A549 (cell line): Measurements from ENCODE around the gene KIF4B. TPM values are rescaled to one million over a fixed set of nuclear protein-coding genes. Genes with fewer than 3 reads are reported as not detected.

Experiments
- ATAC-seq, 2 experiments: fragments of 200-7000 bp in 1 of 2; fragments of >200 bp in 1 of 2; cut with Nextera tagmentation in 1 of 2; cut with Tn5 transposase in 1 of 2; 3 replicates each; pipeline versions ENCODE4 v1.8.0 to v1.9.1; 2018 to 2020; ENCODE audit warnings: mild to moderate bottlenecking in 1 of 2, moderate library complexity in 1 of 2
- CTCF ChIA-PET: fragments of 300-600 bp; sonication (Branson Sonifier 250); formaldehyde crosslinking; extraction: SDS; loops from one replicate; lab custom pipeline; 2021; ENCODE audit warnings: antibody characterized with exemption, inconsistent platforms; lab: Yijun Ruan, JAX
- POLR2A ChIA-PET: fragments of 350-600 bp; formaldehyde crosslinking; extraction: SDS; loops from one replicate; lab custom pipeline; 2021; ENCODE audit warnings: antibody characterized with exemption, inconsistent platforms; lab: Yijun Ruan, JAX
- DNase-seq, 2 experiments: peaks; one replicate each; pipeline versions ENCODE4 v3.0.0 to v3.0.0-alpha.2; 2011 to 2016; ENCODE audit warnings: low read depth in 1 of 2, low spot score in 1 of 2
- FAIRE-seq: peaks from 2 replicates; lab custom pipeline; 2011; peaks lifted over from hg19 to GRCh38; lab: Jason Lieb, UNC
- H3K27ac ChIP-seq, 2 experiments: fragments of >200 bp; sonication (Bioruptor Twin); formaldehyde crosslinking; 3 replicates each; pipeline ENCODE4 v1.5.1; 2016 to 2017
- H3K4me1 ChIP-seq: fragments of >200 bp; sonication (Bioruptor Twin); formaldehyde crosslinking; 3 replicates; pipeline ENCODE4 v1.6.1; 2016
- H3K4me2 ChIP-seq: fragments of >200 bp; sonication (Bioruptor Twin); formaldehyde crosslinking; 3 replicates; pipeline ENCODE4 v1.6.1; 2016
- H3K4me3 ChIP-seq: fragments of >200 bp; sonication (Bioruptor Twin); formaldehyde crosslinking; 3 replicates; pipeline ENCODE4 v1.5.1; 2016
- H3K9me3 ChIP-seq: fragments of >200 bp; sonication (Bioruptor Twin); formaldehyde crosslinking; 3 replicates; pipeline ENCODE4 v1.6.1; 2016
- BHLHE40 ChIP-seq: IDR thresholded peaks from 2 replicates; pipeline ENCODE4 v1.6.1; 2012; ENCODE audit warnings: low read depth, low read length, inconsistent platforms
- CBX2 ChIP-seq: fragments of 200-600 bp; sonication (generic); IDR thresholded peaks from 2 replicates; pipeline ENCODE4 v1.6.1; 2016; ENCODE audit warnings: low read depth, mild to moderate bottlenecking, borderline replicate concordance
- CEBPB ChIP-seq, 2 experiments: fragments of >200 bp in 1 of 2; sonication (Bioruptor Twin) in 1 of 2; formaldehyde crosslinking in 1 of 2; IDR thresholded peaks; 2 replicates each; pipeline ENCODE4 v1.6.1; 2012 to 2016
- EP300 ChIP-seq, 2 experiments: fragments of >200 bp; sonication (Bioruptor Twin); formaldehyde crosslinking; IDR thresholded peaks; 2 replicates in 1 of 2; 3 replicates in 1 of 2; pipeline ENCODE4 v1.6.1; 2016 to 2017
- ESRRA ChIP-seq: fragments of 150-350 bp; IDR thresholded peaks from 2 replicates; pipeline ENCODE4 v1.6.1; 2014; ENCODE audit warnings: mild to moderate bottlenecking, low read length, borderline replicate concordance
- FOSB ChIP-seq: fragments of 250-450 bp; sonication (Bioruptor Pico); IDR thresholded peaks from 2 replicates; pipeline ENCODE4 v1.5.0; 2020; ENCODE audit warnings: mild to moderate bottlenecking, moderate library complexity
- GATA3 ChIP-seq: IDR thresholded peaks from 2 replicates; pipeline ENCODE4 v1.6.1; 2012; ENCODE audit warnings: borderline replicate concordance
- HDAC2 ChIP-seq: fragments of 200-600 bp; sonication (generic); IDR thresholded peaks from 2 replicates; pipeline ENCODE4 v1.6.1; 2016
- HES2 ChIP-seq: fragments of >200 bp; sonication (Bioruptor Twin); formaldehyde crosslinking; IDR thresholded peaks from 2 replicates; pipeline ENCODE4 v1.6.1; 2016
- HOXB5 ChIP-seq: fragments of 250-450 bp; sonication (Bioruptor Pico); IDR thresholded peaks from 2 replicates; pipeline ENCODE4 v1.5.0; 2020; ENCODE audit warnings: mild to moderate bottlenecking, moderate library complexity
- JUN ChIP-seq, 2 experiments: fragments of >200 bp; sonication (Bioruptor Twin); formaldehyde crosslinking; IDR thresholded peaks; 2 replicates in 1 of 2; 3 replicates in 1 of 2; pipeline ENCODE4 v1.6.1; 2016 to 2017
- KDM5A ChIP-seq: fragments of 200-600 bp; sonication (generic); IDR thresholded peaks from 2 replicates; pipeline ENCODE4 v1.6.1; 2016; ENCODE audit warnings: antibody characterized with exemption, mild to moderate bottlenecking
- MAFK ChIP-seq: fragments of 450-650 bp; IDR thresholded peaks from 2 replicates; pipeline ENCODE4 v1.6.1; 2014; ENCODE audit not compliant: partially characterized antibody
- MYC ChIP-seq: IDR thresholded peaks from 2 replicates; pipeline ENCODE4 v1.6.1; 2012; ENCODE audit warnings: mild to moderate bottlenecking, inconsistent platforms, low read length, improper control_type of control experiment, borderline replicate concordance
- PHF8 ChIP-seq: fragments of 200-600 bp; sonication (generic); IDR thresholded peaks from 2 replicates; pipeline ENCODE4 v1.6.1; 2016; ENCODE audit warnings: low read depth, mild to moderate bottlenecking, antibody characterized with exemption, moderate library complexity, borderline replicate concordance
- REST ChIP-seq: fragments of 200-600 bp; sonication (generic); IDR thresholded peaks from 2 replicates; pipeline ENCODE4 v1.6.1; 2016; ENCODE audit warnings: antibody characterized with exemption, mild to moderate bottlenecking, moderate library complexity
- RNF2 ChIP-seq: fragments of 200-600 bp; sonication (generic); IDR thresholded peaks from 2 replicates; pipeline ENCODE4 v1.6.1; 2016; ENCODE audit warnings: low read depth, mild to moderate bottlenecking, antibody characterized with exemption, moderate library complexity, borderline replicate concordance
- TFCP2L1 ChIP-seq: fragments of 250-450 bp; sonication (Bioruptor Pico); IDR thresholded peaks from 2 replicates; pipeline ENCODE4 v1.5.0; 2021; ENCODE audit warnings: mild to moderate bottlenecking
- USF2 ChIP-seq: fragments of 450-650 bp; IDR thresholded peaks from 2 replicates; pipeline ENCODE4 v1.6.1; 2014; ENCODE audit warnings: antibody characterized with exemption
- ZFP36 ChIP-seq: fragments of 450-650 bp; IDR thresholded peaks from 2 replicates; pipeline ENCODE4 v1.6.1; 2014; ENCODE audit warnings: borderline replicate concordance; ENCODE audit not compliant: partially characterized antibody
- ZNF302 ChIP-seq: fragments of 250-450 bp; sonication (Bioruptor Pico); IDR thresholded peaks from 2 replicates; pipeline ENCODE4 v1.9.0; 2021; ENCODE audit warnings: inconsistent platforms, mild to moderate bottlenecking, moderate library complexity
- WGBS: methylation state at CpG from one replicate; pipeline ENCODE4 v1.1.6; 2017; ENCODE audit errors: missing lambda C conversion rate; 5-methylcytosine and 5-hydroxymethylcytosine counted together
- polyA plus RNA-seq, 4 experiments: library from polyadenylated mRNA; depleted of rRNA in 3 of 4; stranded (reverse); fragments of >200 nt; fragmentation: RNase III in 1 of 4; extraction: RNeasy Plus Mini Kit Qiagen cat#74134 plus additional on column Dnase treatment in 1 of 4; gene quantifications; 2 replicates in 3 of 4; 3 replicates in 1 of 4; pipeline ENCODE4 v1.2.3, GENCODE V29; 2011 to 2017
- TF ChIP-seq, protein P1 (sequence below): IDR thresholded peaks from 2 replicates; pipeline ENCODE4 v1.6.1; 2012

Gene KIF4B
- polyA plus RNA-seq, 2 of the 4 experiments (the other 2 are of a cell fraction): 0.05 to 0.13 TPM

DNA sequence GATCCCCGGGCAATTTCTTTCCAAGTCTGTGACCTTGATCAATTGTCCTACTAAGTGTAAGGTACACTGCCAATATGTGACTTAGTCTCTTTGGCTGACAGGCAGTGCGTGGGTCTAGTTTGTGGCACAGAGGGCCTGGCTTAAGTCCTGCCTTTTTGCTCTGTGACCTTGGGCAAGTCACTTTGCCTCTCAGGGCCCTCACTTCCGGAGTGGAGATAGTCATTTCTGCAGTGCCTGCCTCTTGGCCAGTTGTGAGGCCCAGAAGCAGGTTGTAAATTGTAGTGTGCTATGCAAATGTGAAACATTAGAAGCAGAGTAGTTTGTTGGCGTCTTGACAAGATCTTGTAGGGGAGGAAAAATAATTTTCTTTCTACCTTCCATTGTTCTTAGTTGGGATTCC, 39.0 kb downstream of the KIF4B start:
- FAIRE-seq (no peak), ATAC-seq (no peak), DNase-seq (no peak)
- Histone ChIP-seq H3K4me3 (no peak overlapping the region), H3K4me1 (no peaks in the 10 kb centered on the region), H3K27ac (no peak overlapping the region), H3K4me2 (no peak overlapping the region), H3K9me3 (no peaks in the 10 kb centered on the region)
- ChIA-PET CTCF (interaction anchor here (0.6 kb wide), 1 partner anchor 64 kb away, joined by 3 read pairs; no protein-coding TSS in a partner anchor), POLR2A (no interaction called here)
- TF ChIP-seq FOSB (CRISPR knock-in tag): no peak
- no peak for TF ChIP-seq JUN (IDR thresholded peaks at IDR 0.05)
- TF ChIP-seq ESRRA: no peak
- no peak for TF ChIP-seq PHF8
- 42% methylated on average over 4 of the region's 4 CpGs for WGBS

DNA sequence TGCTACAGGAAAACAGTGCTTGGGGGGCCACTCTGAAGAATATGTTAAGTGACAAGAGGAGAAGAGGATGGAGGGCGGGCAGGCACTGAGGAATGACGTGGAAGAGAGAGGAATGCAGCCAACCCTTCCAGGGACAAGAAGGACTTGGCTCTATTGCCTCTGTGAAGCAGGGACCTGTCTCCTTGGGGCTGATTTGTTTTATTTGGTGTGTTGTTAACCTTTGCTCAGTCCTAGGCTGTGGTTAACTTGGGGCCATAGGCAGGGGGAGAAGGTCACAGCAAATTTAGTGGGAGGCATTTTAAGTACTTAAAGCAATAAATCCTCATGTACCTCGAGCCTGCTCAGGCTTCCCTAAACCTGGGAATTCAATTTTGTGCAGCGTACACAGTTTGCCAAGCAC, 39.9 kb downstream of the KIF4B start:
- WGBS: 21% methylated on average over 4 of the region's 4 CpGs
- POLR2A ChIA-PET: no interaction called here
- no peak for ATAC-seq

GRCh38 chr5:155056644-155057269, 43.2 kb downstream of the KIF4B start:
- ChIA-PET CTCF (no interaction called here), POLR2A (no interaction called here)
- ATAC-seq: no peak
- no peak for DNase-seq
- Histone ChIP-seq H3K4me1 (no peaks in the 10 kb centered on the region), H3K4me3 (no peak overlapping the region), H3K4me2 (no peak overlapping the region), H3K27ac (no peak overlapping the region), H3K9me3 (no peaks in the 10 kb centered on the region)
- WGBS: 56% methylated on average over 8 of the region's 8 CpGs
- no peak for FAIRE-seq
- TF ChIP-seq HOXB5 (CRISPR knock-in tag) (no peak), BHLHE40 (no peak), JUN (IDR thresholded peaks at IDR 0.05) (no peak), MAFK (no peak), CBX2 (no peak), MYC (no peak), HDAC2 (no peak), RNF2 (no peak), GATA3 (no peak), USF2 (no peak), REST (no peak), TFCP2L1 (no peak), ZNF302 (CRISPR knock-in tag) (no peak), ZFP36 (no peak), KDM5A (no peak), HES2 (no peak)
- TF ChIP-seq, all 56 proteins: peak for 0

More for the DNA sequence above, 39.9 kb downstream of the KIF4B start:
- H3K4me3 ChIP-seq: no peak overlapping the region
- no peak for DNase-seq
- FAIRE-seq: no peak
- TF ChIP-seq EP300 (IDR thresholded peaks at IDR 0.05) (no peak), MYC (no peak), CEBPB (IDR thresholded peaks at IDR 0.05) (no peak)
- TF ChIP-seq, protein P1, sequence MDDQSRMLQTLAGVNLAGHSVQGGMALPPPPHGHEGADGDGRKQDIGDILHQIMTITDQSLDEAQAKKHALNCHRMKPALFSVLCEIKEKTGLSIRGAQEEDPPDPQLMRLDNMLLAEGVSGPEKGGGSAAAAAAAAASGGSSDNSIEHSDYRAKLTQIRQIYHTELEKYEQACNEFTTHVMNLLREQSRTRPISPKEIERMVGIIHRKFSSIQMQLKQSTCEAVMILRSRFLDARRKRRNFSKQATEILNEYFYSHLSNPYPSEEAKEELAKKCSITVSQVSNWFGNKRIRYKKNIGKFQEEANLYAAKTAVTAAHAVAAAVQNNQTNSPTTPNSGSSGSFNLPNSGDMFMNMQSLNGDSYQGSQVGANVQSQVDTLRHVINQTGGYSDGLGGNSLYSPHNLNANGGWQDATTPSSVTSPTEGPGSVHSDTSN: no peak
- CTCF ChIA-PET: no interaction called here
- no peaks in the 10 kb centered on the region for H3K4me1 ChIP-seq
- H3K27ac ChIP-seq: no peak overlapping the region
- no peaks in the 10 kb centered on the region for H3K9me3 ChIP-seq
- H3K4me2 ChIP-seq: no peak overlapping the region
